ENCODE results near the gene ANTXR1.

DNA sequence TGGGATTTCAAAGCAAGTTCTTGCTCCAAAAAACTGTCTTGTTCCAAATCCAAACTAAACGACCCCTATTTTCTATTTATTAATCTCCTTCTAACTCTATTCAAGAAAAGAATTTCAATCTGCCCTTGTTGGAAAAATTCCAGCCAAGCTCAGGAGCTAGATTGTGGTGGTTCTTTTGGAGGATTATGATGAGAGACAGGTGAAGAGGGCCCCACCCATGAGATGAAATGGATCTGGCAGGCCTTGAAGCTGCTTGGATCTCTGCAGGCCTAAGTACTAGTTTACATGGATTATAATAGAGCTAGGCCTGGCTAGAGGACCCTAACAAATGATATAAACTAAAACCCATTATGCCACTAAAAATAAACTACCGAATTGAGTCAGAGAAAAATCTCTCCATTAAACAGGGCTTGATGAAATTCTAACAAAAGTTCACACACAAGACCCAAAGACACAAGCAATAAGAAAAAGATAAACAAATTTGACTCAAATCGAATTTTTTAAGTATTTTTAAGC is 272.5 kb downstream of the ANTXR1 start:
- no peak for TF ChIP-seq TAF1 (IDR thresholded peaks at IDR 0.05; ENCODE audit: low read depth, low read length)
- TF ChIP-seq POLR2A (IDR thresholded peaks at IDR 0.05; ENCODE audit: low read depth, low read length), result no peak
- TF ChIP-seq POLR2AphosphoS5 (IDR thresholded peaks at IDR 0.05; ENCODE audit: low read depth, low read length), result no peak
